Spleen (tissue), 11 donors: ENCODE data around the gene SARNP. TPM values are rescaled to one million over a fixed set of nuclear protein-coding genes. Genes with fewer than 3 reads are reported as not detected.

Experiments
- DNase-seq: peaks from one replicate; pipeline ENCODE4 v3.0.0-alpha.2; 2020
- H3K27ac ChIP-seq, 8 donors: fragments of 200-600 bp; sonication (generic) in 7 of 8; 1 replicate in 4 of 8; 2 replicates in 4 of 8; pipeline versions ENCODE4 v1.5.0 to v1.8.0; 2016 to 2021; ENCODE audit warnings: inconsistent platforms in 4 of 8, mild to moderate bottlenecking in 4 of 8, moderate library complexity in 1 of 8
- H3K27me3 ChIP-seq, 7 donors: fragments of 200-600 bp; sonication (generic) in 6 of 7; replicated peaks in 1 of 7; 1 replicate in 4 of 7; 2 replicates in 3 of 7; pipeline versions ENCODE4 v1.5.0 to v1.8.0; 2016 to 2021; ENCODE audit warnings: inconsistent platforms in 3 of 7, mild to moderate bottlenecking in 1 of 7
- H3K36me3 ChIP-seq, 6 donors: fragments of 200-600 bp; sonication (generic) in 5 of 6; 1 replicate in 4 of 6; 2 replicates in 2 of 6; pipeline versions ENCODE4 v1.5.0 to v1.8.0; 2016 to 2021; ENCODE audit warnings: inconsistent platforms in 2 of 6
- H3K4me1 ChIP-seq, 6 donors: fragments of 200-600 bp; sonication (generic) in 5 of 6; 1 replicate in 3 of 6; 2 replicates in 3 of 6; pipeline versions ENCODE4 v1.5.0 to v1.8.0; 2016 to 2021; ENCODE audit warnings: inconsistent platforms in 3 of 6
- H3K4me3 ChIP-seq, 8 donors: fragments of 200-600 bp; sonication (generic) in 7 of 8; 1 replicate in 4 of 8; 2 replicates in 4 of 8; pipeline versions ENCODE4 v1.5.0 to v1.8.0; 2016 to 2021; ENCODE audit warnings: inconsistent platforms in 4 of 8, mild to moderate bottlenecking in 4 of 8, moderate library complexity in 2 of 8
- H3K9me3 ChIP-seq, 8 donors: fragments of 200-600 bp; sonication (generic) in 7 of 8; 1 replicate in 4 of 8; 2 replicates in 4 of 8; pipeline versions ENCODE4 v1.5.0 to v1.8.0; 2016 to 2021; ENCODE audit warnings: inconsistent platforms in 4 of 8
- CTCF ChIP-seq, 11 experiments: fragments of 200-600 bp in 7 of 11; fragments of 450-650 bp in 4 of 11; sonication (generic) in 4 of 11; IDR thresholded peaks in 8 of 11; conservative IDR thresholded peaks in 3 of 11; 1 replicate in 7 of 11; 2 replicates in 4 of 11; pipeline versions ENCODE4 v1.4.0 to v1.8.0; 2016 to 2021; ENCODE audit warnings: antibody characterized with exemption in 11 of 11, inconsistent platforms in 4 of 11, mild to moderate bottlenecking in 1 of 11
- POLR2A ChIP-seq, 3 donors: fragments of 450-650 bp; IDR thresholded peaks; one replicate each; pipeline ENCODE4 v1.5.1; 2017; ENCODE audit warnings: antibody characterized with exemption in 3 of 3, mild to moderate bottlenecking in 1 of 3
- POLR2AphosphoS5 ChIP-seq, 3 donors: sonication (generic); formaldehyde crosslinking; IDR thresholded peaks; one replicate each; pipeline ENCODE4 v1.5.1; 2017; ENCODE audit warnings: antibody characterized with exemption in 3 of 3
- WGBS, 5 donors: extraction: QIAGEN DNeasy Blood & Tissue Kit in 3 of 5; methylation state at CpG; one replicate each; pipeline versions ENCODE4 v1.1.5 to v1.1.7; 2013 to 2018; 5-methylcytosine and 5-hydroxymethylcytosine counted together
- intact Hi-C: fragments of 100-400 bp; cut with DNase I; formaldehyde crosslinking; loops from one replicate; pipeline ENCODE4 v1.15.0; 2023; ENCODE audit warnings: low total_unique reads
- polyA plus RNA-seq, 3 donors: library from polyadenylated mRNA; stranded (reverse); fragments of 200-250 nt; gene quantifications; one replicate each; pipeline ENCODE4 v1.2.1, GENCODE V29; 2013
- total RNA-seq, 7 donors: library from RNA; depleted of rRNA in 3 of 7; stranded (reverse); fragments of >200 nt in 3 of 7; fragmentation: NEBNext Ultra II Directional in 4 of 7; extraction: Animal tissue kit (Norgen Biotek cat#: 25700) in 4 of 7; gene quantifications; one replicate each; pipeline versions ENCODE4 v1.1.0 to v1.2.1, GENCODE V29; 2016 to 2021
- donor health status: healthy with polysubstance abuse.
- donor health status: DM: no; HTN: no; CAD: no; lungs with moderate emphysema.
- donor health status: DM: no; HTN: no; CAD: no.
- donor health status: Bipolar disorder and iron deficiency.
- donor health status: healthy.
- donor health status: DM: no; HTN: no; CAD: no.
- donor health status: DM: yes; HTN: yes; CAD: no.

The SARNP gene
- total and polyA plus RNA-seq, 10 donors = 40.0 to 97.6 (median 60.3) TPM

GRCh38 chr12:55830601-55831446 lies 13.3 kb upstream of the SARNP start:
- TF ChIP-seq POLR2A (IDR thresholded peaks at IDR 0.05) (peak in 1 of 3 donors; percentile 9), POLR2AphosphoS5 (IDR thresholded peaks at IDR 0.05) (peak; percentile 73 to 86 (median 81)), CTCF (IDR thresholded peaks at IDR 0.05 in 8 of 11, conservative IDR thresholded peaks at IDR 0.05 in 3 of 11) (no peak)
- Histone ChIP-seq H3K9me3 (no peaks in the 10 kb centered on the region), H3K27me3 (no peaks in the 10 kb centered on the region), H3K4me1 (peaks cover 23 to 64% (median 54%) of the 10 kb centered on the region in 6 donors), H3K4me3 (peak overlapping the region; percentile 74 to 96 (median 86)), H3K27ac (peak overlapping the region; percentile 85 to 94 (median 92)), H3K36me3 (peaks cover 0 to 36% (median 0%) of the 10 kb centered on the region in 6 donors)
- WGBS, 5 donors = 5 to 12% (median 7%) methylated on average over 12 to 23 of the region's 23 CpGs
- peak; percentile 85 for DNase-seq
- intact Hi-C loops = loop anchor here (5.0 kb wide), 1 partner anchor 96 kb away; the partner anchor contains the start of gene PYM1

DNA sequence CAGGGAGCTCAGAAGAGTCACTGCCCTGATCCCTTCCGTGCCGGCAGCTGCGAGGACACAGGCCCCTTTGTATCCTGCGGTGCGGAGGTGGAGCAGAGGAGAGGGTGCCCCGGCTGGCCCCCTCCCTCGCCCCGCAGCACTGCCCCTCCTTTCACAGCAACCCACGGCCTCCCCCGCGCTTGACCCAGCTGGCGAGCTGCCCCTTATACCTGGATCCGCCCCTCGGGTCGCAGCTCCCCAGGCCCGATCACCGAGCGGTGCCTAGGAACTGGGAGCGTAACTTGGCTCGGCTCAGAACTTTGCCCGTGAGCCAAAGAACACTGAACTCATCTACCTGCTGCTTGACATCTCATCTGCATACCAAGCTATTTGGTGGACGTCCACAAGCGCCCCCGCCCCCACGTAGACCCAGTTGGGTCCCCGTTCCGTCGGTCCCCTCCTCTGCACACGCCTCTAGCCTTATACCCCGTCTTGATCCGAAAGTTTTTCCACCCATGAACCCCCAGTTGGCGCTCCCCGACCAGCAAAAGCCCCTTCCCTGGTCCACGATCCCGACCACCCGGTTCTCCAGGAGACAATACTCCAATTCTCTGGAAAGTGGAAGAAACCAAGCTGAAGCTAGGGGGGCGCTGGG lies 12.6 kb upstream of the SARNP start:
- intact Hi-C loops = loop anchor here (5.0 kb wide), 1 partner anchor 97 kb away; the partner anchor contains the start of gene PYM1
- peak; percentile 93 for DNase-seq
- peaks cover 0 to 33% (median 0%) of the 10 kb centered on the region in 6 donors for H3K36me3 ChIP-seq
- WGBS, 5 donors = 0 to 1% (median 1%) methylated on average over 16 to 37 of the region's 37 CpGs
- H3K4me1 ChIP-seq = peaks cover 25 to 72% (median 62%) of the 10 kb centered on the region in 6 donors
- TF ChIP-seq POLR2A (IDR thresholded peaks at IDR 0.05) = no peak
- TF ChIP-seq POLR2AphosphoS5 (IDR thresholded peaks at IDR 0.05) = no peak
- no peak for TF ChIP-seq CTCF (IDR thresholded peaks at IDR 0.05 in 8 of 11, conservative IDR thresholded peaks at IDR 0.05 in 3 of 11)
- H3K27ac ChIP-seq = peak overlapping the region; percentile 85 to 94 (median 92)
- no peaks in the 10 kb centered on the region for H3K9me3 ChIP-seq
- H3K27me3 ChIP-seq = no peaks in the 10 kb centered on the region
- H3K4me3 ChIP-seq = peak overlapping the region; percentile 74 to 96 (median 86)

- DNase-seq = no peak
- peaks cover 0 to 37% (median 2%) of the 10 kb centered on the region in 6 donors for H3K36me3 ChIP-seq
- peaks cover 30 to 82% (median 70%) of the 10 kb centered on the region in 6 donors for H3K4me1 ChIP-seq
- TF ChIP-seq POLR2A (IDR thresholded peaks at IDR 0.05) (no peak), CTCF (IDR thresholded peaks at IDR 0.05 in 8 of 11, conservative IDR thresholded peaks at IDR 0.05 in 3 of 11) (no peak), POLR2AphosphoS5 (IDR thresholded peaks at IDR 0.05) (no peak)
- peak overlapping the region; percentile 82 to 94 (median 92) for H3K27ac ChIP-seq
- H3K27me3 ChIP-seq = no peaks in the 10 kb centered on the region
- 65 to 90% (median 90%) methylated on average over 4 to 5 of the region's 5 CpGs for WGBS, 5 donors
- H3K4me3 ChIP-seq = peak overlapping the region in 7 of 8 donors; percentile 9 to 96 (median 88)
- intact Hi-C loops = no loop called here
- no peaks in the 10 kb centered on the region for H3K9me3 ChIP-seq
Measured at GRCh38 chr12:55828357-55828756, 10.8 kb upstream of the SARNP start.
